PC-9 (cell line): ENCODE data around the gene ATL1. TPM values are rescaled to one million over a fixed set of nuclear protein-coding genes. Genes with fewer than 3 reads are reported as not detected.

Source experiments
- BruUV-seq: library from RNA; stranded (reverse); fragments of 400-500 nt; replicated peaks from 2 replicates; lab custom pipeline; 2021; lab: Mats Ljungman, UMichigan
- CTCF ChIA-PET: fragments of 300-600 bp; sonication (Branson Sonifier 250); formaldehyde crosslinking; loops from one replicate; lab custom pipeline; 2022; ENCODE audit warnings: antibody characterized with exemption; lab: Charles Lee
- POLR2A ChIA-PET: fragments of 300-600 bp; sonication (Branson Sonifier 250); formaldehyde crosslinking; loops from one replicate; lab custom pipeline; 2022; ENCODE audit warnings: antibody characterized with exemption; ENCODE audit not compliant: unreplicated experiment; lab: Charles Lee
- DNase-seq, 2 experiments: peaks; one replicate each; pipeline versions ENCODE4 v3.0.0 to v3.0.0-alpha.2; 2015 to 2022; ENCODE audit warnings: mixed read lengths in 1 of 2
- H2AFZ ChIP-seq: fragments of 200-600 bp; sonication (generic); 2 replicates; pipeline ENCODE4 v1.8.1; 2017; ENCODE audit warnings: antibody characterized with exemption
- H3F3A ChIP-seq: fragments of 200-600 bp; sonication (generic); 2 replicates; pipeline ENCODE4 v1.8.1; 2017; ENCODE audit warnings: antibody characterized with exemption, mild to moderate bottlenecking, low read depth; ENCODE audit not compliant: insufficient read depth
- H3K27ac ChIP-seq: fragments of 200-600 bp; sonication (generic); 2 replicates; pipeline ENCODE4 v1.6.1; 2016; ENCODE audit warnings: mixed run types
- H3K27me3 ChIP-seq: fragments of 200-600 bp; sonication (generic); 2 replicates; pipeline ENCODE4 v1.6.1; 2016; ENCODE audit warnings: low read depth, mixed run types; ENCODE audit not compliant: insufficient read depth
- H3K36me3 ChIP-seq: fragments of 200-600 bp; sonication (generic); 2 replicates; pipeline ENCODE4 v1.6.1; 2016; ENCODE audit warnings: low read depth, mixed run types
- H3K4me1 ChIP-seq: fragments of 200-600 bp; sonication (generic); replicated peaks from 2 replicates; pipeline ENCODE4 v1.6.1; 2016; ENCODE audit warnings: mixed run types; ENCODE audit not compliant: insufficient read depth
- H3K4me2 ChIP-seq: fragments of 200-600 bp; sonication (generic); 2 replicates; pipeline ENCODE4 v1.6.1; 2017; ENCODE audit warnings: mixed run types
- H3K4me3 ChIP-seq: fragments of 200-600 bp; sonication (generic); 2 replicates; pipeline ENCODE4 v1.6.1; 2016; ENCODE audit warnings: mixed run types
- H3K79me2 ChIP-seq: fragments of 200-600 bp; sonication (generic); 2 replicates; pipeline ENCODE4 v1.6.1; 2017; ENCODE audit warnings: low read depth, mixed run types
- H3K9me2 ChIP-seq: fragments of 200-600 bp; sonication (generic); 2 replicates; pipeline ENCODE4 v1.8.1; 2017; ENCODE audit warnings: mild to moderate bottlenecking; ENCODE audit not compliant: insufficient read depth
- H3K9me3 ChIP-seq: fragments of 200-600 bp; sonication (generic); 2 replicates; pipeline ENCODE4 v1.8.1; 2016; ENCODE audit warnings: low read depth; ENCODE audit not compliant: insufficient read depth
- H4K20me1 ChIP-seq: fragments of 200-600 bp; sonication (generic); 2 replicates; pipeline ENCODE4 v1.8.1; 2017; ENCODE audit not compliant: insufficient read depth
- CTCF ChIP-seq: fragments of 200-600 bp; sonication (generic); conservative IDR thresholded peaks from 2 replicates; pipeline ENCODE4 v1.6.1; 2017; ENCODE audit warnings: mixed run types, antibody characterized with exemption, mild to moderate bottlenecking, moderate library complexity
- EZH2 ChIP-seq: fragments of 200-600 bp; sonication (generic); IDR thresholded peaks from 2 replicates; pipeline ENCODE4 v1.8.0; 2017; ENCODE audit warnings: antibody characterized with exemption, low read depth
- intact Hi-C: fragments of 100-400 bp; cut with micrococcal nuclease; formaldehyde crosslinking; loops from one replicate; pipeline ENCODE4 v1.10.0; 2022; ENCODE audit not compliant: unreplicated experiment
- total RNA-seq: library from RNA; stranded (reverse); gene quantifications from 2 replicates; pipeline ENCODE4 v1.2.3, GENCODE V29; 2021

ATL1 gene
- total RNA-seq, 1 experiment from 2014 or later, result 4.3 TPM

DNA sequence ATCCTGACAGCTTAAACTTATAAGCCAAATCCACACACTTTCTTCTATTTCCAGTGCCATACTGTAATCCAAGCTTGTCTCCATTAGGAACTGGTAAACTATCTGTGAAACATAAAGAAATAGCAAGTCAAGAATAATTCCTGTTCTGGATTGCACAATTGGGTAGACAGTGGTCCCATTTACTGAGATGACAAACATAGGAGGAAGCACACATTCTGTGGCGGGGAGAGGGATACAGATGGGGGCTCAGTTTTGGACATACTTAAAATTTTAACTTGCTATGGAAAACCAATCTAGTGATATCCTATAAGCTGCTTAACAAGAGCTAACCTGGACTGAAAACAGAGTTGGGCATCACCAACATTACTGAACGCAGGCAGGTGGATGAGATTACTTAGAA is 43.9 kb upstream of the ATL1 start:
- TF ChIP-seq CTCF (no peak), EZH2 (no peak)
- H3K79me2 ChIP-seq, result peaks cover 96% of the 10 kb centered on the region
- H3K4me3 ChIP-seq, result no peak overlapping the region
- H3F3A ChIP-seq, result peaks cover 5% of the 10 kb centered on the region; the same call in 1 of the 2 replicates
- ChIA-PET CTCF (no interaction called here), POLR2A (no interaction called here)
- no peak overlapping the region for H2AFZ ChIP-seq
- no peaks in the 10 kb centered on the region for H3K27me3 ChIP-seq
- H3K4me2 ChIP-seq, result no peak overlapping the region
- DNase-seq, result no peak
- no peaks in the 10 kb centered on the region for H3K9me3 ChIP-seq
- BruUV-seq, result no TSS peak
- H4K20me1 ChIP-seq, result peaks cover 6% of the 10 kb centered on the region; the same call in 1 of the 2 replicates
- peaks cover 3% of the 10 kb centered on the region for H3K4me1 ChIP-seq
- no peaks in the 10 kb centered on the region; the same call in 1 of the 2 replicates for H3K9me2 ChIP-seq
- peaks cover 5% of the 10 kb centered on the region; the same call in 1 of the 2 replicates for H3K36me3 ChIP-seq
- H3K27ac ChIP-seq, result no peak overlapping the region
- intact Hi-C loops, result no loop called here

DNA sequence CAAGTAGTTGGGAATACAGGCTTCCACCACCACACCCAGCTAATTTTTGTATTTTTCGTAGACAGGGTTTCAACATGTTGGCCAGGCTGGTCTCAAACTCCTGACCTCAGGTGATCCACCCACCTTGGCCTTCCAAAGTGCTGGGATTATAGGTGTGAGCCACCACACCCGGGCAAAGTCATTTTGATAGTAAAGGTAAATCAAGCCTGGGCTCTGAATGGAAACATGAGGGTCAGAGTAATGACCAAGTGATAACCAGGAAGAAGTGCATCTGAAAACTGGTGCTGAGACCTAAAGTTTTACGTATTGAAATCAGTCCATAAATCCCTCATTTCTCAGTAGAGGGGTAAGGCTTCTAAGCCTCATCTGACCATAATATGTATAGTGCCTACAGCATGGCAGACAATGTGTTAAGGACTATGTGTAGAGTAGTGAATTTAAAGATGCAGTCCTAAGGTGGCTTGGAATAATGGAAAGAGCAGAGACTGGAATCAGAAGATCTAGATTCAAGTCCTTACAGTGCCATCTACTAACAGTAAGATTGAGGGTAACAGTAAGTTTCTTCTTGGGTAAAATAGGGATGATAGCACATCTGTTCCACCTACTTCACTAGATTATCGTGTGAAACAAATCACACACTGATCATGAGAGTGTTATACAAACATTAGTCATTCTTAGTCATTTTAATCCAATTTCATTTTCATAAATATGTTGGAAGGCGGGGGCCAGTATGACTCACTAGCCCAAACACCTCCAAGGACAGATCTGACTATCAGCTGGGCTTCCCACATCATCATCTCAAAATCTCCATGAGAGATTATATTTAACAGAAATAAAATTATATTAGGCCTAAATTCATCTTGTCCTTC is 38.8 kb upstream of the ATL1 start:
- Histone ChIP-seq H3F3A (peaks cover 19% of the 10 kb centered on the region), H4K20me1 (no peaks in the 10 kb centered on the region), H3K9me2 (no peaks in the 10 kb centered on the region; the same call in 1 of the 2 replicates), H3K27ac (peak overlapping the region; percentile 79), H3K79me2 (peaks cover 97% of the 10 kb centered on the region), H3K4me1 (peaks cover 28% of the 10 kb centered on the region), H2AFZ (no peak overlapping the region), H3K4me3 (no peak overlapping the region), H3K36me3 (0 out of 2 replicates have a peak, but pooled peaks cover 4% of the 10 kb centered on the region), H3K4me2 (peak overlapping the region; percentile 37), H3K27me3 (no peaks in the 10 kb centered on the region), H3K9me3 (no peaks in the 10 kb centered on the region)
- TF ChIP-seq EZH2 (no peak), CTCF (no peak)
- peak; percentile 36 to 85 for DNase-seq
- ChIA-PET POLR2A (interaction anchor here (0.5 kb wide), 1 partner anchor 247 kb away, joined by 3 read pairs; no protein-coding TSS in a partner anchor), CTCF (interaction anchor here (0.7 kb wide), 1 partner anchor 79 kb away, joined by 3 read pairs; no protein-coding TSS in a partner anchor)
- BruUV-seq, result no TSS peak
- intact Hi-C loops, result no loop called here

DNA sequence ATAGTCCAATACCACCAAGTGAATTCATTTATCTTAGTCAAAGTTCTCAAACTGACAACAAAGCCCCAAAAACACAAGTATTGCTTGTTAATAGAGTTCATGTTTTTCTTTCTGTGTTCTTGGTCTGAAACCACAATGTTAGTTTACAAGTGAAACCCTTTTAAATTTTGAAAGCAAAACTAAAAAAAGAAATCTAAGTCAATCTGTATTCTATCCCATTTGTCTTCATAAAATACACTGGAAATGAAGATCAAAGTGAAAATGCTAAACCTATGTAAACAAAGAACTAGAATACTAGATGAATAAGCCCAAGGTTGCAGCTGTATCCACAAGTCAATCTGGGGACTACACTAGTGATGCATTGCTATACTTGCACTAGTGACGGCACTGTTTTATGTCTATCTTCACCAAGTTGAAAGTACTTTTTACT is 38.0 kb upstream of the ATL1 start:
- TF ChIP-seq EZH2, result no peak
- TF ChIP-seq CTCF, result no peak
- ChIA-PET CTCF (interaction anchor here (0.5 kb wide), 1 partner anchor 567 kb away, joined by 4 read pairs; no protein-coding TSS in a partner anchor), POLR2A (interaction anchor here (0.5 kb wide), 1 partner anchor 246 kb away, joined by 3 read pairs; no protein-coding TSS in a partner anchor)
- Histone ChIP-seq H3K27ac (peak overlapping the region; percentile 79), H3K4me2 (peak overlapping the region; percentile 37; the same call in 1 of the 2 replicates), H3K9me2 (no peaks in the 10 kb centered on the region; the same call in 1 of the 2 replicates), H3K4me3 (no peak overlapping the region), H2AFZ (no peak overlapping the region), H3K4me1 (peaks cover 28% of the 10 kb centered on the region), H3K79me2 (peaks cover 97% of the 10 kb centered on the region), H3K36me3 (0 out of 2 replicates have a peak, but pooled peaks cover 9% of the 10 kb centered on the region), H3K27me3 (no peaks in the 10 kb centered on the region), H3F3A (peaks cover 19% of the 10 kb centered on the region), H4K20me1 (no peaks in the 10 kb centered on the region), H3K9me3 (no peaks in the 10 kb centered on the region)
- DNase-seq, result no peak
- BruUV-seq, result no TSS peak
- intact Hi-C loops, result no loop called here
